Measurements from ENCODE around the gene WNT9B. TPM values are rescaled to one million over a fixed set of nuclear protein-coding genes. Genes with fewer than 3 reads are reported as not detected.

Gene WNT9B
- total RNA-seq, 1 donor from 2014 or later, result not detected

DNA sequence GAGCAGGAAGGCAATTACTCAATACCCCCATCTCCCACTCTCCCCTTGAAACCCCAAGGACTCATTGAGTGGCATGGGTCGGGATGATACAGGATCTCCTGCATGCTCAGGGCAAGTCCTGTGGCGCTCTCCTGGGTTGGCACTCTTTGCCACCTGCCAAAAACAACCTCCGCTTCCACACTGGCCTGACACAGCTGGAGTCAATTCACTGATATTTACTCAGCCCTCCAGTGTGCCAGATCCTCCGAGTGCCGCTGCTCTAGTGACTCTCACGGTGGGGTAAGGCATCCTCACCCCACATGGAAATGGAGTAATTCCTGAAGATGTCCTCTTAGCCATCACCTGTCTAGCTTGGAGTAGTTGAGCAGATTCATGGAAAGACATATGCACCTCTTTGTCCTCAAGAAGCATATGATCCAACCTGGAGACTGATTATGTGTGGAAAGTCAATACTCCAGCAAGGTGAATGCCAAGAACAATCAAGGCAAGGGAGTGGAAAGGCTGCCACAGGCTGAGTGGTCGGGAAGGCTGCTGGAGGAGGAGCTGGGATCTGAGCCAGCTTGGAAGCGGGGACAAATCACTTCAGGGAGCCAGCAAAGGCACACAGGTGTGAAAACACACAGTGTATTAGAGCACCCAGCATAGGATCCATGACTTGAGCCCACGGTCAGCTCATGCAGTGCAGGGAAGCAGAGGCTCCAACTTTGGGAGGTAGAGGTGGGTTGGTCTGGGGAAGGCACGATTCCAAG, 59.0 kb downstream of the WNT9B start:
- Mint-ChIP-seq H3K4me3 (peak overlapping the region; percentile 56), H3K4me1 (peaks cover 6% of the 10 kb centered on the region)

GRCh38 chr17:46911311-46911710, 59.9 kb downstream of the WNT9B start:
- no peak for DNase-seq (ENCODE audit: low spot score)
- no peaks in the 10 kb centered on the region for H3K36me3 Mint-ChIP-seq
- H3K27me3 ChIP-seq, result no peaks in the 10 kb centered on the region
- peaks cover 3% of the 10 kb centered on the region for H3K4me1 Mint-ChIP-seq
- TF ChIP-seq EZH2phosphoT487 (IDR thresholded peaks at IDR 0.05) (no peak), EZH2 (IDR thresholded peaks at IDR 0.05) (no peak), CTCF (IDR thresholded peaks at IDR 0.05) (no peak)
- H3K9ac ChIP-seq, result no peak overlapping the region
- no peak overlapping the region for H2AFZ ChIP-seq (replicated peaks)
- peaks cover 14% of the 10 kb centered on the region for H3K27me3 Mint-ChIP-seq (ENCODE audit: insufficient read depth, low read depth)
- H3K27ac ChIP-seq, result no peak overlapping the region
- H3F3A ChIP-seq (ENCODE audit: low read depth), result no peaks in the 10 kb centered on the region
- peaks cover 2% of the 10 kb centered on the region for H3K4me1 ChIP-seq
- no peaks in the 10 kb centered on the region for H3K9me3 Mint-ChIP-seq
- H3K4me2 ChIP-seq, result no peak overlapping the region
- H3K79me2 ChIP-seq (ENCODE audit: low read depth), result no peaks in the 10 kb centered on the region
- H4K20me1 ChIP-seq (ENCODE audit: low read depth), result no peaks in the 10 kb centered on the region
- H3K27ac Mint-ChIP-seq, result no peak overlapping the region
- H3K36me3 ChIP-seq, result no peaks in the 10 kb centered on the region
- no peak overlapping the region for H3K4me3 ChIP-seq
- H3K4me3 Mint-ChIP-seq, result no peak overlapping the region
- no peaks in the 10 kb centered on the region for H3K9me3 ChIP-seq (ENCODE audit: low read depth)

More for the DNA sequence above, 59.0 kb downstream of the WNT9B start:
- H2AFZ ChIP-seq (replicated peaks), result no peak overlapping the region
- H3K9ac ChIP-seq, result no peak overlapping the region
- H3K4me3 ChIP-seq, result no peak overlapping the region
- Mint-ChIP-seq H3K36me3 (no peaks in the 10 kb centered on the region), H3K27me3 (ENCODE audit: insufficient read depth, low read depth) (peaks cover 14% of the 10 kb centered on the region), H3K9me3 (no peaks in the 10 kb centered on the region), H3K27ac (no peak overlapping the region)
- H3K27ac ChIP-seq, result no peak overlapping the region
- H3K79me2 ChIP-seq (ENCODE audit: low read depth), result no peaks in the 10 kb centered on the region
- H3K27me3 ChIP-seq, result no peaks in the 10 kb centered on the region
- no peak for TF ChIP-seq EZH2phosphoT487 (IDR thresholded peaks at IDR 0.05)
- TF ChIP-seq EZH2 (IDR thresholded peaks at IDR 0.05), result no peak
- TF ChIP-seq CTCF (IDR thresholded peaks at IDR 0.05), result no peak
- H3K36me3 ChIP-seq, result no peaks in the 10 kb centered on the region
- H3K4me1 ChIP-seq, result peaks cover 2% of the 10 kb centered on the region
- H3K4me2 ChIP-seq, result no peak overlapping the region
- H3F3A ChIP-seq (ENCODE audit: low read depth), result no peaks in the 10 kb centered on the region
- no peaks in the 10 kb centered on the region for H4K20me1 ChIP-seq (ENCODE audit: low read depth)
- no peaks in the 10 kb centered on the region for H3K9me3 ChIP-seq (ENCODE audit: low read depth)
- DNase-seq (ENCODE audit: low spot score), result no peak

- H3K9me3 ChIP-seq (ENCODE audit: low read depth), result no peaks in the 10 kb centered on the region
- no peaks in the 10 kb centered on the region for H3K4me1 ChIP-seq
- no peak overlapping the region for H3K4me3 ChIP-seq
- H3K79me2 ChIP-seq (ENCODE audit: low read depth), result no peaks in the 10 kb centered on the region
- no peak overlapping the region for H3K4me3 Mint-ChIP-seq
- H3K27me3 ChIP-seq, result no peaks in the 10 kb centered on the region
- peaks cover 8% of the 10 kb centered on the region for H3K27me3 Mint-ChIP-seq (ENCODE audit: insufficient read depth, low read depth)
- no peaks in the 10 kb centered on the region for H3K36me3 ChIP-seq
- H3K27ac Mint-ChIP-seq, result no peak overlapping the region
- no peaks in the 10 kb centered on the region for H3K36me3 Mint-ChIP-seq
- H3K9me3 Mint-ChIP-seq, result no peaks in the 10 kb centered on the region
- no peaks in the 10 kb centered on the region for H4K20me1 ChIP-seq (ENCODE audit: low read depth)
- no peak overlapping the region for H3K27ac ChIP-seq
- no peak for DNase-seq (ENCODE audit: low spot score)
- no peak overlapping the region for H3K4me2 ChIP-seq
- TF ChIP-seq CTCF (IDR thresholded peaks at IDR 0.05), result no peak
- TF ChIP-seq EZH2phosphoT487 (IDR thresholded peaks at IDR 0.05), result no peak
- no peak for TF ChIP-seq EZH2 (IDR thresholded peaks at IDR 0.05)
- no peaks in the 10 kb centered on the region for H3F3A ChIP-seq (ENCODE audit: low read depth)
- H3K9ac ChIP-seq, result no peak overlapping the region
- no peaks in the 10 kb centered on the region for H3K4me1 Mint-ChIP-seq
- H2AFZ ChIP-seq (replicated peaks), result no peak overlapping the region
Observed at GRCh38 chr17:46915596-46915995, 64.2 kb downstream of the WNT9B start.
